ENCODE data around the gene C1orf159. TPM values are rescaled to one million over a fixed set of nuclear protein-coding genes. Genes with fewer than 3 reads are reported as not detected.

C1orf159 gene
- total RNA-seq, 1 donor from 2014 or later: 8.2 TPM

DNA sequence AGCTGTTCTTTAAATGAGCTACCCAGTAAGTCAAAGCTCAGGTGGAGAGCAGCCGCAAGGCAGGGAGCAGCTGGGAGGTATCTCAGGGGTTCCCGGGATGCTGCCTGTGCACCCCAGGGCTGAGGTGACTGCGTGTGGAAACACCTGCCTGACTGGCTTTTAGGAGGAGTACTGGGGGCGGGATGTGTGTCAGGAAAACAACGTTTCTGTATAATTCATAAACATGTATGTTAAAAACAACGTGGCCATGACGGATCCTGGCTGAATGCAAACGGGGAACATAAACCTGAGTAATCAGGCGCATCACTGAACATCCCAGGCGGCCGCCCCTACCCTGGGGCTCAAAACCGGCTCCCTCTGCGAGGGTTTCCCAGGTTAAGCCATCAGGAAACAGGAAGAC is 1.5 kb downstream of the C1orf159 start:
- Histone ChIP-seq H3K4me3 (ENCODE audit: low read depth, low read length) (no peak overlapping the region), H3K36me3 (ENCODE audit: control insufficient read depth, insufficient read depth, low read length) (peaks cover 3% of the 10 kb centered on the region), H3K27me3 (ENCODE audit: control insufficient read depth, insufficient read depth, low read length) (no peaks in the 10 kb centered on the region)
- no peak for FAIRE-seq
- TF ChIP-seq, protein P1, sequence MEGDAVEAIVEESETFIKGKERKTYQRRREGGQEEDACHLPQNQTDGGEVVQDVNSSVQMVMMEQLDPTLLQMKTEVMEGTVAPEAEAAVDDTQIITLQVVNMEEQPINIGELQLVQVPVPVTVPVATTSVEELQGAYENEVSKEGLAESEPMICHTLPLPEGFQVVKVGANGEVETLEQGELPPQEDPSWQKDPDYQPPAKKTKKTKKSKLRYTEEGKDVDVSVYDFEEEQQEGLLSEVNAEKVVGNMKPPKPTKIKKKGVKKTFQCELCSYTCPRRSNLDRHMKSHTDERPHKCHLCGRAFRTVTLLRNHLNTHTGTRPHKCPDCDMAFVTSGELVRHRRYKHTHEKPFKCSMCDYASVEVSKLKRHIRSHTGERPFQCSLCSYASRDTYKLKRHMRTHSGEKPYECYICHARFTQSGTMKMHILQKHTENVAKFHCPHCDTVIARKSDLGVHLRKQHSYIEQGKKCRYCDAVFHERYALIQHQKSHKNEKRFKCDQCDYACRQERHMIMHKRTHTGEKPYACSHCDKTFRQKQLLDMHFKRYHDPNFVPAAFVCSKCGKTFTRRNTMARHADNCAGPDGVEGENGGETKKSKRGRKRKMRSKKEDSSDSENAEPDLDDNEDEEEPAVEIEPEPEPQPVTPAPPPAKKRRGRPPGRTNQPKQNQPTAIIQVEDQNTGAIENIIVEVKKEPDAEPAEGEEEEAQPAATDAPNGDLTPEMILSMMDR (IDR thresholded peaks at IDR 0.05; ENCODE audit: insufficient read depth, low read length, severe bottlenecking): no peak
- no peak for DNase-seq (ENCODE audit: low read depth)

DNA sequence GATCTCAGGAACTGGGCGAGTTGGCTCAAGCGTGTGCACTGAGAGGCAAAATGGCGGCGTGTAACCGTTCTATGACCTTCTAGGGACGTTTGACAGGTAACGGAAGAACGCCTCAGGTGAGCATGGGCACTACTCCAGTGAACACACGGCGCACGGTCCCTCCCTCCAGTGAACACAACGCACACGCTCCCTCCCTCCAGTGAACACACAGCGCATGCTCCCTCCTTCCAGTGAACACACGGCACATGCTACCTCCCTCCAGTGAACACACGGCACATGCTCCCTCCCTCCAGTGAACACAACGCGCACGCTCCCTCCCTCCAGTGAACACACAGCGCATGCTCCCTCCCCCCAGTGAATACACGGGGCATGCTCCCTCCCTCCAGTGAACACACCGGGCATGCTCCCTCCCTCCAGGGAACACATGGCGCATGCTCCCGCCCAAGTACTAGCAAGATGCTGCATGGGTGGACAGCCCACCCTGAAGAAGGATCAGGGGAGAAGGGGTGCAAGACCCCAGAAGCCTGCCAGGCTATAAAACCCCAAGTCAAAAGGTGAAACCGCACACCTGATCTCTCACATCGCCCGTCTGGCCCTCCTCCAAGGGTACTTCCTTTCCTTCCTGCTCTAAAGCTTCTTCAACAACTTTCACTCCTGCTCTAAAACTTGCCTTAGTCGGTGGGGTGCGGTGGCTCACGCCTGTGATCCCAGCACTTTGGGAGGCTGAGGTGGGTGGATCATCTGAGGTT is 3.5 kb downstream of the C1orf159 start:
- TF ChIP-seq, protein P1 (IDR thresholded peaks at IDR 0.05; ENCODE audit: insufficient read depth, low read length, severe bottlenecking): no peak
- FAIRE-seq (no peak), DNase-seq (ENCODE audit: low read depth) (no peak)
- Histone ChIP-seq H3K4me3 (ENCODE audit: low read depth, low read length) (no peak overlapping the region), H3K36me3 (ENCODE audit: control insufficient read depth, insufficient read depth, low read length) (peaks cover 3% of the 10 kb centered on the region), H3K27me3 (ENCODE audit: control insufficient read depth, insufficient read depth, low read length) (no peaks in the 10 kb centered on the region)

DNA sequence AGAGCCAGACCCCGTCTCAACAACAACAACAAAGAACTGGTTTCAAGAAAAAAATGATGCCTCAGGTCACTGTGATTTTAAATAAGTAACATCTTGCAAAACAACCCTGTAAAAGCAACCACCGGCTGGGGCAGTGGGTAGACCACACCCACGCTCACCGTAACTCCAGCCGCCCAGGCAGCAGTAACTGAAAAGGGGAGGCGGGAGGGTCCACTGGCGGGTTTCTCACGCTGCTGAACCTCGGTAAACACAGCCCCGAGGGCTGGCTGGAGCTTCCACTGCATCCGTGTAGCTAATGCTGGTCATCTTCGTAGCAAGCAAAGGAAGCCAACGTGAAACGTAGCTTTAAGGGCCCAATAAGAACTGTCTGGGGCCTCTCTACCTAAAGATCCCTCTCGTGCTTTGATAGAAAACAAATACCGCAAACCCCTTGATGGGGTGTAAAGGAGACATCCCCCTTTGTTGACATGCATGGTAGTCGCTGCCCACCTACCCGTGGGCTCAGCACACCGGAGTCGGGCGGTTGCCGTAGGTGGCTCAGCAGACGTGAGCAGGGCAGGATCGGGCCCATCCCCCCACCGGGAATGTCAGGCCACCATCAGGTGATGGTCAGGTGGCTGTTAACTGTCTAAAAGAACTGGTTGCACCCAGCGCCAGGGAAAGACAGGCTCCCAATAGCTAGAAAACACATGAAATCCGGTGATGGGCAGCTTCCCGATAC is 4.2 kb downstream of the C1orf159 start:
- H3K27me3 ChIP-seq (ENCODE audit: control insufficient read depth, insufficient read depth, low read length): no peaks in the 10 kb centered on the region
- TF ChIP-seq, protein P1 (IDR thresholded peaks at IDR 0.05; ENCODE audit: insufficient read depth, low read length, severe bottlenecking): no peak
- H3K36me3 ChIP-seq (ENCODE audit: control insufficient read depth, insufficient read depth, low read length): peaks cover 3% of the 10 kb centered on the region
- DNase-seq (ENCODE audit: low read depth) (no peak), FAIRE-seq (peak; percentile 40)
- H3K4me3 ChIP-seq (ENCODE audit: low read depth, low read length): no peak overlapping the region

DNA sequence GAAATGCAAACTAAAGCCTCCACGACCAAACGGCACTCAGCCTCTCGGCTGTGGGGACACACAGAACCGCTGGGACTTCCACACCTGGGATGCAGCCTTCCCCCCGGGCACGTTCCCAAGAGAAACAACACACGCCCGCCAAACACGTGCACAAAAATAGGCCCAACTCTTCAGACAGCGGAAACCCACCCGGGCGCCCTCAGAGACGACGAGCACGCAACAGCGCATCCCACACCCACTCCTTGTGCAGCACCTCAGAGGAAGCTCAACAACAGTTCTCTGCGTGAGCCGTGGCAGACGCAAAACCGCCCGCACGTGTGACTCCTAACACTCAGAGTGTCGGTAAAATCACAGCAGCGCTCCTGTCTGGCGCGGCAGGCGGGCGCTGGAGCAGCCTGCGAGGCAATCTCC is 5.3 kb downstream of the C1orf159 start:
- FAIRE-seq (no peak), DNase-seq (ENCODE audit: low read depth) (no peak)
- Histone ChIP-seq H3K36me3 (ENCODE audit: control insufficient read depth, insufficient read depth, low read length) (peaks cover 3% of the 10 kb centered on the region), H3K4me3 (ENCODE audit: low read depth, low read length) (no peak overlapping the region), H3K27me3 (ENCODE audit: control insufficient read depth, insufficient read depth, low read length) (no peaks in the 10 kb centered on the region)
- TF ChIP-seq, protein P1 (IDR thresholded peaks at IDR 0.05; ENCODE audit: insufficient read depth, low read length, severe bottlenecking): no peak

DNA sequence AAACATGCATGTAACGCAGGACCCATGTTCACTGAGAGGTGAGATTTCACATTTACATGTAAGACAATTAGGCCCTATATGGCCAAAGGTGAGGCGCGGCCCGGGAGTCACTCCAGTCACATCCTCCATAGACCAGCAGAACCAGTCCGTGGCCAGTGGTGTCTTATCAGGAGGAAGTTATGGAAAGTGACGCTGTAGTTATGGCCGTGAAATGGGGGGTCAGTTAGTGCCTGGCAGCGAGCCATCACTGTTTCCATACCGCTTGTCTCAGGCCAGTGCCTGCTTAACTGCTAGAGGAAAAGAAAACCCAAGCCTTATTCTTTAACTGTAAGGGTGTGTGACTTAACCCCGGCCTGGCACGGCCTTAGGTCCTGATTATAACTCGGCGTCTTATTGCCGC is 6.1 kb downstream of the C1orf159 start:
- H3K36me3 ChIP-seq (ENCODE audit: control insufficient read depth, insufficient read depth, low read length): peaks cover 3% of the 10 kb centered on the region

More for the DNA sequence above, 6.1 kb downstream of the C1orf159 start:
- DNase-seq (ENCODE audit: low read depth): no peak
- Histone ChIP-seq H3K27me3 (ENCODE audit: control insufficient read depth, insufficient read depth, low read length) (no peaks in the 10 kb centered on the region), H3K4me3 (ENCODE audit: low read depth, low read length) (no peak overlapping the region)
- FAIRE-seq: no peak
- TF ChIP-seq, protein P1 (IDR thresholded peaks at IDR 0.05; ENCODE audit: insufficient read depth, low read length, severe bottlenecking): no peak

All from bronchial epithelial cell (primary cell).